Measurements from ENCODE around the gene CACNA2D2. TPM values are rescaled to one million over a fixed set of nuclear protein-coding genes. Genes with fewer than 3 reads are reported as not detected.

CACNA2D2 gene
- total RNA-seq, 1 donor from 2014 or later = 2.5 TPM

GRCh38 chr3:50478051-50478450, 25.4 kb downstream of the CACNA2D2 start:
- TF ChIP-seq CTCF (IDR thresholded peaks at IDR 0.05) (no peak), POLR2A (IDR thresholded peaks at IDR 0.05) (no peak), POLR2AphosphoS5 (IDR thresholded peaks at IDR 0.05; ENCODE audit: insufficient read depth in 1 of 2, low read depth in 1 of 2) (no peak)
- H3K4me3 ChIP-seq = no peak overlapping the region
- intact Hi-C loops (cut with DNase I) = no loop called here
- H3K4me1 ChIP-seq = no peaks in the 10 kb centered on the region
- no peak for DNase-seq (ENCODE audit: extremely low spot score in 2 of 2)
- H3K27me3 ChIP-seq = no peaks in the 10 kb centered on the region
- H3K27ac ChIP-seq = no peak overlapping the region
- H3K36me3 ChIP-seq = no peaks in the 10 kb centered on the region
- H3K9me3 ChIP-seq = no peaks in the 10 kb centered on the region

GRCh38 chr3:50475348-50475747, 28.1 kb downstream of the CACNA2D2 start:
- no peak for DNase-seq (ENCODE audit: extremely low spot score in 2 of 2)
- no peak overlapping the region for H3K4me3 ChIP-seq
- H3K27ac ChIP-seq = no peak overlapping the region
- intact Hi-C loops (cut with DNase I) = no loop called here
- no peaks in the 10 kb centered on the region for H3K4me1 ChIP-seq
- H3K36me3 ChIP-seq = no peaks in the 10 kb centered on the region
- no peaks in the 10 kb centered on the region for H3K9me3 ChIP-seq
- TF ChIP-seq POLR2A (IDR thresholded peaks at IDR 0.05) = no peak
- no peak for TF ChIP-seq POLR2AphosphoS5 (IDR thresholded peaks at IDR 0.05; ENCODE audit: insufficient read depth in 1 of 2, low read depth in 1 of 2)
- TF ChIP-seq CTCF (IDR thresholded peaks at IDR 0.05) = no peak
- H3K27me3 ChIP-seq = no peaks in the 10 kb centered on the region

- Histone ChIP-seq H3K4me3 (no peak overlapping the region), H3K36me3 (no peaks in the 10 kb centered on the region), H3K4me1 (no peaks in the 10 kb centered on the region), H3K27me3 (no peaks in the 10 kb centered on the region), H3K9me3 (no peaks in the 10 kb centered on the region), H3K27ac (no peak overlapping the region)
- TF ChIP-seq CTCF (IDR thresholded peaks at IDR 0.05) (no peak), POLR2A (IDR thresholded peaks at IDR 0.05) (no peak), POLR2AphosphoS5 (IDR thresholded peaks at IDR 0.05; ENCODE audit: insufficient read depth in 1 of 2, low read depth in 1 of 2) (no peak)
- no peak for DNase-seq (ENCODE audit: extremely low spot score in 2 of 2)
- intact Hi-C loops (cut with DNase I) = no loop called here
Measured at GRCh38 chr3:50474717-50475116, 28.7 kb downstream of the CACNA2D2 start.

GRCh38 chr3:50473768-50474167, 29.7 kb downstream of the CACNA2D2 start:
- Histone ChIP-seq H3K4me1 (no peaks in the 10 kb centered on the region), H3K27me3 (no peaks in the 10 kb centered on the region), H3K9me3 (no peaks in the 10 kb centered on the region), H3K36me3 (no peaks in the 10 kb centered on the region), H3K4me3 (no peak overlapping the region), H3K27ac (no peak overlapping the region)
- no peak for DNase-seq (ENCODE audit: extremely low spot score in 2 of 2)
- TF ChIP-seq CTCF (IDR thresholded peaks at IDR 0.05) (no peak), POLR2A (IDR thresholded peaks at IDR 0.05) (no peak), POLR2AphosphoS5 (IDR thresholded peaks at IDR 0.05; ENCODE audit: insufficient read depth in 1 of 2, low read depth in 1 of 2) (no peak)
- intact Hi-C loops (cut with DNase I) = no loop called here

GRCh38 chr3:50472958-50473357, 30.5 kb downstream of the CACNA2D2 start:
- H3K4me1 ChIP-seq = no peaks in the 10 kb centered on the region
- no peaks in the 10 kb centered on the region for H3K27me3 ChIP-seq
- no peaks in the 10 kb centered on the region for H3K9me3 ChIP-seq
- no peaks in the 10 kb centered on the region for H3K36me3 ChIP-seq
- no peak overlapping the region for H3K4me3 ChIP-seq
- H3K27ac ChIP-seq = no peak overlapping the region
- no peak for TF ChIP-seq POLR2A (IDR thresholded peaks at IDR 0.05)
- TF ChIP-seq CTCF (IDR thresholded peaks at IDR 0.05) = no peak
- TF ChIP-seq POLR2AphosphoS5 (IDR thresholded peaks at IDR 0.05; ENCODE audit: insufficient read depth in 1 of 2, low read depth in 1 of 2) = no peak
- intact Hi-C loops (cut with DNase I) = no loop called here
- DNase-seq (ENCODE audit: extremely low spot score in 2 of 2) = no peak
